ENCODE results near the gene GUCY1B1.

GRCh38 chr4:155853189-155853588 lies 94.4 kb downstream of the GUCY1B1 start:
- no peak for TF ChIP-seq CTCF (optimal IDR thresholded peaks at IDR 0.05 in 1 of 3, IDR thresholded peaks at IDR 0.05 in 1 of 3, conservative IDR thresholded peaks at IDR 0.05 in 1 of 3; ENCODE audit: extremely low read depth in 1 of 3, insufficient read depth in 2 of 3, low read length in 3 of 3)
- TF ChIP-seq EZH2 (IDR thresholded peaks at IDR 0.05; ENCODE audit: low read length): no peak
